K562 (cell line): ENCODE results near the gene NR1D2. TPM values are rescaled to one million over a fixed set of nuclear protein-coding genes. Genes with fewer than 3 reads are reported as not detected.

Source experiments
- ADNP ChIP-seq: fragments of 200-800 bp; sonication (Bioruptor generic); IDR thresholded peaks from 2 replicates; pipeline ENCODE4 v1.6.1; 2016; ENCODE audit warnings: missing genetic modification characterization, missing compliant biosample characterization
- CCNT2 ChIP-seq: IDR thresholded peaks from 2 replicates; pipeline ENCODE4 v1.6.1; 2011; ENCODE audit warnings: borderline replicate concordance, low read depth, mild to moderate bottlenecking, moderate library complexity, mixed read lengths, low read length; ENCODE audit not compliant: insufficient read length; ENCODE audit errors: extremely low read depth
- KHSRP ChIP-seq: fragments of 450-650 bp; IDR thresholded peaks from 2 replicates; pipeline ENCODE4 v1.6.1; 2017
- LARP7 ChIP-seq: fragments of 450-650 bp; IDR thresholded peaks from 2 replicates; pipeline ENCODE4 v1.6.1; 2016
- NEUROD1 ChIP-seq: fragments of 150-350 bp; IDR thresholded peaks from 2 replicates; pipeline ENCODE4 v1.6.1; 2014; ENCODE audit warnings: borderline replicate concordance, low read length, low read depth; ENCODE audit not compliant: partially characterized antibody
- NR3C1 ChIP-seq: sonication (generic); formaldehyde crosslinking; IDR thresholded peaks from 2 replicates; pipeline ENCODE4 v1.8.1; 2022; ENCODE audit warnings: missing genetic modification reagents
- POLR2A ChIP-seq: fragments of 450-650 bp; conservative IDR thresholded peaks from 2 replicates; pipeline ENCODE4 v1.6.1; 2016
- POLR2H ChIP-seq: IDR thresholded peaks from 2 replicates; pipeline ENCODE4 v1.6.1; 2016; ENCODE audit warnings: missing genetic modification characterization, low read depth, mild to moderate bottlenecking, control low read depth, missing compliant biosample characterization, moderate library complexity
- PRDM10 ChIP-seq: fragments of 450-650 bp; IDR thresholded peaks from 2 replicates; pipeline ENCODE4 v1.6.1; 2018; ENCODE audit not compliant: partially characterized antibody
- RAD21 ChIP-seq, 2 experiments: fragments of 250-450 bp in 1 of 2; fragments of 450-650 bp in 1 of 2; sonication (Bioruptor Pico) in 1 of 2; formaldehyde crosslinking in 1 of 2; IDR thresholded peaks in 1 of 2; conservative IDR thresholded peaks in 1 of 2; 2 replicates each; pipeline versions ENCODE4 v1.4.0 to v1.8.0; 2020 to 2022; ENCODE audit warnings: mild to moderate bottlenecking in 2 of 2, moderate library complexity in 1 of 2
- SMARCA5 ChIP-seq: fragments of 450-650 bp; IDR thresholded peaks from 2 replicates; pipeline ENCODE4 v1.6.1; 2016
- ZEB2 ChIP-seq: fragments of 450-650 bp; IDR thresholded peaks from 2 replicates; pipeline ENCODE4 v1.6.1; 2016
- ZMIZ1 ChIP-seq, 2 experiments: fragments of 150-350 bp in 1 of 2; IDR thresholded peaks; 2 replicates each; pipeline ENCODE4 v1.6.1; 2012 to 2016; ENCODE audit warnings: low read depth in 2 of 2, low read length in 2 of 2, mild to moderate bottlenecking in 1 of 2, moderate library complexity in 1 of 2
- ZNF395 ChIP-seq: fragments of 200-800 bp; sonication (Bioruptor generic); IDR thresholded peaks from 2 replicates; pipeline ENCODE4 v1.6.1; 2017; ENCODE audit warnings: missing genetic modification characterization, missing compliant biosample characterization
- ZNF551 ChIP-seq: fragments of 250-450 bp; sonication (Bioruptor Pico); IDR thresholded peaks from 2 replicates; pipeline ENCODE4 v1.5.0; 2021; ENCODE audit warnings: mild to moderate bottlenecking, moderate library complexity
- polyA plus RNA-seq, 8 experiments: library from polyadenylated mRNA; depleted of rRNA in 4 of 8; stranded (reverse) in 5 of 8; unstranded in 3 of 8; fragments of >200 nt; fragmentation: Nextera tagmentation in 2 of 8; fragmentation: Illumina TruSeq in 1 of 8; extraction: Ambion mirVana in 2 of 8; extraction: Trizol in 1 of 8; gene quantifications; 2 replicates each; pipeline versions ENCODE4 v1.2.1 to v1.2.3, GENCODE V29; 2011 to 2014; ENCODE audit warnings: inconsistent platforms in 1 of 8, missing spikeins in 1 of 8
- total RNA-seq, 7 experiments: library from RNA; depleted of rRNA in 6 of 7; stranded (reverse); fragments of >200 nt in 6 of 7; fragmentation: Illumina TruSeq in 2 of 7; extraction: Trizol in 2 of 7; gene quantifications; 2 replicates each; pipeline versions ENCODE4 v1.2.1 to v1.2.3, GENCODE V29; 2011 to 2021; ENCODE audit warnings: low replicate concordance in 1 of 7
- TF ChIP-seq, protein P1 (sequence below): fragments of 450-650 bp; formaldehyde crosslinking; conservative IDR thresholded peaks from 2 replicates; pipeline ENCODE4 v1.4.0; 2022; ENCODE audit warnings: mild to moderate bottlenecking, missing genetic modification characterization

NR1D2 gene
- total and polyA plus RNA-seq, 9 of the 15 experiments (the other 6 are each of a cell fraction or from before 2014, with no cell fraction given), result 1.2 to 5.5 (median 2.9) TPM

- TF ChIP-seq RAD21 (CRISPR knock-in tag; conservative IDR thresholded peaks at IDR 0.05 in 1 of 2, IDR thresholded peaks at IDR 0.05 in 1 of 2), result 0 out of 4 replicates have a peak, but pooled peaks of 1 of the 2 experiments have one; percentile 4
- no peak for TF ChIP-seq ZNF395 (CRISPR knock-in tag)
- TF ChIP-seq ZEB2, result no peak
- 0 out of 4 replicates have a peak, but pooled peaks of 1 of the 2 experiments have one; percentile 43 for TF ChIP-seq ZMIZ1 (IDR thresholded peaks at IDR 0.05; ENCODE audit: low read depth in 2 of 2, low read length in 2 of 2)
- no peak for TF ChIP-seq NR3C1 (CRISPR knock-in tag)
- 0 out of 2 replicates have a peak, but pooled peaks have one; percentile 28 for TF ChIP-seq ZNF551
- TF ChIP-seq PRDM10, result no peak
- TF ChIP-seq CCNT2, result peak; percentile 16
- no peak; the same call in 1 of the 2 replicates for TF ChIP-seq KHSRP
- TF ChIP-seq POLR2H, result peak; percentile 5; the same call in 1 of the 2 replicates
- no peak for TF ChIP-seq ADNP (tag)
- TF ChIP-seq, protein P1, sequence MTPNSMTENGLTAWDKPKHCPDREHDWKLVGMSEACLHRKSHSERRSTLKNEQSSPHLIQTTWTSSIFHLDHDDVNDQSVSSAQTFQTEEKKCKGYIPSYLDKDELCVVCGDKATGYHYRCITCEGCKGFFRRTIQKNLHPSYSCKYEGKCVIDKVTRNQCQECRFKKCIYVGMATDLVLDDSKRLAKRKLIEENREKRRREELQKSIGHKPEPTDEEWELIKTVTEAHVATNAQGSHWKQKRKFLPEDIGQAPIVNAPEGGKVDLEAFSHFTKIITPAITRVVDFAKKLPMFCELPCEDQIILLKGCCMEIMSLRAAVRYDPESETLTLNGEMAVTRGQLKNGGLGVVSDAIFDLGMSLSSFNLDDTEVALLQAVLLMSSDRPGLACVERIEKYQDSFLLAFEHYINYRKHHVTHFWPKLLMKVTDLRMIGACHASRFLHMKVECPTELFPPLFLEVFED (CRISPR knock-in tag), result 0 out of 2 replicates have a peak, but pooled peaks have one; percentile 37
- no peak for TF ChIP-seq LARP7
- TF ChIP-seq SMARCA5, result no peak
- no peak for TF ChIP-seq NEUROD1
- peak; percentile 58 for TF ChIP-seq POLR2A
These were observed 24.9 kb upstream of the NR1D2 start (continued) for GRCh38 chr3:23920151-23920655.
